Type B pancreatic cell (in vitro differentiated cells): ENCODE data around the gene MTA3. TPM values are rescaled to one million over a fixed set of nuclear protein-coding genes. Genes with fewer than 3 reads are reported as not detected.

ENCODE experiments used
- DNase-seq: peaks from one replicate; pipeline ENCODE4 v3.0.0; 2021; ENCODE audit warnings: mixed read lengths; ENCODE audit not compliant: unreplicated experiment; ENCODE audit errors: extremely low spot score
- H3K27ac Mint-ChIP-seq: 2 replicates; pipeline ENCODE4 v1.8.0; 2021; ENCODE audit warnings: mild to moderate bottlenecking, mixed read lengths
- H3K27me3 Mint-ChIP-seq: 2 replicates; pipeline ENCODE4 v1.8.0; 2021; ENCODE audit warnings: mixed read lengths
- H3K36me3 Mint-ChIP-seq: 2 replicates; pipeline ENCODE4 v1.8.0; 2021; ENCODE audit warnings: mixed read lengths
- H3K4me1 Mint-ChIP-seq: one replicate; pipeline ENCODE4 v1.8.0; 2021; ENCODE audit warnings: mixed read lengths; ENCODE audit not compliant: unreplicated experiment
- H3K4me3 Mint-ChIP-seq: 2 replicates; pipeline ENCODE4 v1.8.0; 2021; ENCODE audit warnings: mild to moderate bottlenecking, mixed read lengths
- H3K9me3 Mint-ChIP-seq: 2 replicates; pipeline ENCODE4 v1.8.0; 2021; ENCODE audit warnings: mixed read lengths
- CTCF ChIP-seq: fragments of 200-600 bp; sonication (generic); conservative IDR thresholded peaks from 2 replicates; pipeline ENCODE4 v1.5.0; 2021; ENCODE audit warnings: antibody characterized with exemption, mild to moderate bottlenecking
- total RNA-seq: library from RNA; stranded (reverse); gene quantifications from 2 replicates; pipeline ENCODE4 v1.2.1, GENCODE V29; 2021; ENCODE audit warnings: low replicate concordance

Gene MTA3
- total RNA-seq, 1 donor from 2014 or later = 59.7 TPM

GRCh38 chr2:42756150-42756775 lies 187.8 kb downstream of the MTA3 start:
- no peak for DNase-seq
- Mint-ChIP-seq H3K9me3 (no peaks in the 10 kb centered on the region), H3K36me3 (peaks cover 3% of the 10 kb centered on the region), H3K4me1 (peaks cover 26% of the 10 kb centered on the region), H3K27me3 (no peaks in the 10 kb centered on the region), H3K4me3 (no peak overlapping the region), H3K27ac (no peak overlapping the region)
- TF ChIP-seq CTCF = no peak

GRCh38 chr2:42756966-42757513 lies 188.6 kb downstream of the MTA3 start:
- TF ChIP-seq CTCF = no peak
- H3K27ac Mint-ChIP-seq = no peak overlapping the region
- no peaks in the 10 kb centered on the region for H3K9me3 Mint-ChIP-seq

DNA sequence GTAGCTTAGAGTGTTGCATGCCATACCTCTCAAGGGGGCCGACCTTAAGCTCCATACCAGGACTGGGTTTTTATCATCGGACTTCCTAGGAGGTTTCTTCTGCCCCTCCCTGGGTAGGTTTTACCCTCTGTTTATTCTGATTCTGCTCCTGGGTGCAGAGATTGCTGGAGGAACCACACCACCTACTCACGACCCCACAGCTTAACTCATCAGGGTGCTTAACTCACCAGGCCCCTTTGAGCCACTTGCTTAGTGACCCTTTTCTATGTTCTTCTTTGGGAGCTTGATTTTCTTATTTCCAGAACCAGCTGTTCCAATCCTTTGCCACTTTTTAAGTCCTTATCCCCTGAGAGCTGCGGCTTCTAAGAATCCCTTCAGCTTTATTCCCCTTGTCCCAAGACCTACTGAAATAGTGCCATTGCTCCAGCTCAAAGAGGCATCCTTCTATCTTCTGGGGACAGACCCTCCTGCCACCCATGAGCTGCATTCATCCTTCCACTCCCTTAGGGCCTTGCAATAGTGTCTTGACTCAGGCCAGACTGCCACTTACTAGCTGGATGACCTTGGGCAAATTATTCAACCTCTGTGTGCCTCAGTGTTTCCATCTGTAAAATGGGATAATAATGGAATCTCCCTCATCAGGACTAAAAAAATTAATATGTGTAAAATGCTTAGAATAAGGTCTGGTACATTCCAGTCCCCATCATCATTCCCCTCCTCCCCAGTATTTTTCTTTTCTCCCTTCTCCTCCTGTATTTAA lies 189.7 kb downstream of the MTA3 start:
- Mint-ChIP-seq H3K9me3 (no peaks in the 10 kb centered on the region), H3K27ac (no peak overlapping the region), H3K4me1 (peaks cover 17% of the 10 kb centered on the region), H3K27me3 (no peaks in the 10 kb centered on the region), H3K4me3 (no peak overlapping the region), H3K36me3 (no peaks in the 10 kb centered on the region)
- DNase-seq = no peak
- no peak for TF ChIP-seq CTCF

More at GRCh38 chr2:42756966-42757513, 188.6 kb downstream of the MTA3 start:
- Mint-ChIP-seq H3K4me3 (no peak overlapping the region), H3K27me3 (no peaks in the 10 kb centered on the region), H3K4me1 (peaks cover 25% of the 10 kb centered on the region), H3K36me3 (peaks cover 3% of the 10 kb centered on the region)
- no peak for DNase-seq

DNA sequence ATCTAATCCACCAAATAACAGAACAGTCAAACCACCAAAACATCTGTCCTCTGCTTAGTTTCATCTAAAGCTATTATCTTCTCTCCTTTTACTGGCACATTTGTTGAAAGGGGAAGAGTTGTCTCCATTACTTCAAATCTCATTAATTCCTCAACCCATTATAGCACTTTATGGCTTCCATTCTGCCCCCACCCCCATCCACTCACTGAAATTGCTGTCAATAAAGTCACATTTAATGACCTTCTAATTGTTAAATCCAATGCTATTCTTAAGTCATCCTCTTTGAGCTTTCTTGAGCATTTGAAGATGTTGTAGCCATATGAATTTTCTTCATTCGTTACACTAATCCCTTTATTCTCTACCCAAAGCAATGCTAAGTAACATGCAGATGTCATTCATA lies 190.3 kb downstream of the MTA3 start:
- Mint-ChIP-seq H3K9me3 (no peaks in the 10 kb centered on the region), H3K4me1 (peaks cover 17% of the 10 kb centered on the region), H3K27me3 (no peaks in the 10 kb centered on the region), H3K36me3 (no peaks in the 10 kb centered on the region), H3K27ac (no peak overlapping the region), H3K4me3 (no peak overlapping the region)
- no peak for DNase-seq
- no peak for TF ChIP-seq CTCF

- DNase-seq = no peak
- Mint-ChIP-seq H3K36me3 (no peaks in the 10 kb centered on the region), H3K4me3 (no peak overlapping the region), H3K9me3 (no peaks in the 10 kb centered on the region), H3K4me1 (peaks cover 3% of the 10 kb centered on the region), H3K27ac (no peak overlapping the region), H3K27me3 (no peaks in the 10 kb centered on the region)
- TF ChIP-seq CTCF = no peak
Observed at GRCh38 chr2:42761554-42761953, 193.1 kb downstream of the MTA3 start.
